Chondrocyte (in vitro differentiated cells): ENCODE measurements around the gene NXPE4. TPM values are rescaled to one million over a fixed set of nuclear protein-coding genes. Genes with fewer than 3 reads are reported as not detected.
"Not testable (repeated sequence)": the region's sequence is repeated elsewhere in the genome, so short reads cannot be mapped to it uniquely, and the experiment has no call there.

Experiments used
- DNase-seq: peaks from one replicate; pipeline ENCODE4 v3.0.0; 2021; ENCODE audit warnings: mixed read lengths, low spot score
- H3K27ac Mint-ChIP-seq: one replicate; pipeline ENCODE4 v1.8.0; 2021; ENCODE audit warnings: mild to moderate bottlenecking, moderate library complexity, mixed read lengths; ENCODE audit not compliant: unreplicated experiment
- H3K27me3 Mint-ChIP-seq: 2 replicates; pipeline ENCODE4 v1.8.0; 2021; ENCODE audit warnings: low read depth, mixed read lengths
- H3K36me3 Mint-ChIP-seq: 2 replicates; pipeline ENCODE4 v1.8.0; 2021; ENCODE audit warnings: low read depth, mixed read lengths
- H3K4me1 Mint-ChIP-seq: 2 replicates; pipeline ENCODE4 v1.8.0; 2021; ENCODE audit warnings: low read depth, mild to moderate bottlenecking, mixed read lengths
- H3K4me3 Mint-ChIP-seq: one replicate; pipeline ENCODE4 v1.8.0; 2021; ENCODE audit warnings: mild to moderate bottlenecking, moderate library complexity, mixed read lengths; ENCODE audit not compliant: unreplicated experiment
- H3K9me3 Mint-ChIP-seq: 2 replicates; pipeline ENCODE4 v1.8.0; 2021; ENCODE audit warnings: low read depth, mixed read lengths
- total RNA-seq: library from RNA; stranded (reverse); gene quantifications from 3 replicates; pipeline ENCODE4 v1.2.1, GENCODE V29; 2021
- TF ChIP-seq, protein P1 (sequence below): fragments of 200-600 bp; sonication (generic); IDR thresholded peaks from 2 replicates; pipeline ENCODE4 v1.5.0; 2021; ENCODE audit warnings: antibody characterized with exemption, mild to moderate bottlenecking, moderate library complexity

Gene NXPE4
- total RNA-seq, 1 donor from 2014 or later, result not detected

- no peaks in the 10 kb centered on the region for H3K27me3 Mint-ChIP-seq
- TF ChIP-seq, protein P1, sequence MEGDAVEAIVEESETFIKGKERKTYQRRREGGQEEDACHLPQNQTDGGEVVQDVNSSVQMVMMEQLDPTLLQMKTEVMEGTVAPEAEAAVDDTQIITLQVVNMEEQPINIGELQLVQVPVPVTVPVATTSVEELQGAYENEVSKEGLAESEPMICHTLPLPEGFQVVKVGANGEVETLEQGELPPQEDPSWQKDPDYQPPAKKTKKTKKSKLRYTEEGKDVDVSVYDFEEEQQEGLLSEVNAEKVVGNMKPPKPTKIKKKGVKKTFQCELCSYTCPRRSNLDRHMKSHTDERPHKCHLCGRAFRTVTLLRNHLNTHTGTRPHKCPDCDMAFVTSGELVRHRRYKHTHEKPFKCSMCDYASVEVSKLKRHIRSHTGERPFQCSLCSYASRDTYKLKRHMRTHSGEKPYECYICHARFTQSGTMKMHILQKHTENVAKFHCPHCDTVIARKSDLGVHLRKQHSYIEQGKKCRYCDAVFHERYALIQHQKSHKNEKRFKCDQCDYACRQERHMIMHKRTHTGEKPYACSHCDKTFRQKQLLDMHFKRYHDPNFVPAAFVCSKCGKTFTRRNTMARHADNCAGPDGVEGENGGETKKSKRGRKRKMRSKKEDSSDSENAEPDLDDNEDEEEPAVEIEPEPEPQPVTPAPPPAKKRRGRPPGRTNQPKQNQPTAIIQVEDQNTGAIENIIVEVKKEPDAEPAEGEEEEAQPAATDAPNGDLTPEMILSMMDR, result no peak
- no peak overlapping the region for H3K27ac Mint-ChIP-seq
- no peak overlapping the region for H3K4me3 Mint-ChIP-seq
- no peaks in the 10 kb centered on the region for H3K4me1 Mint-ChIP-seq
- peaks cover 12% of the 10 kb centered on the region for H3K9me3 Mint-ChIP-seq
- H3K36me3 Mint-ChIP-seq, result no peaks in the 10 kb centered on the region
- no peak for DNase-seq
Observed at GRCh38 chr11:114607753-114608459, 12.3 kb upstream of the NXPE4 start.

- H3K4me3 Mint-ChIP-seq, H3K9me3 Mint-ChIP-seq, H3K27ac Mint-ChIP-seq, H3K27me3 Mint-ChIP-seq, H3K4me1 Mint-ChIP-seq, DNase-seq, H3K36me3 Mint-ChIP-seq: not testable (repeated sequence)
Observed at GRCh38 chr11:114606802-114607075, 11.2 kb upstream of the NXPE4 start.

DNA sequence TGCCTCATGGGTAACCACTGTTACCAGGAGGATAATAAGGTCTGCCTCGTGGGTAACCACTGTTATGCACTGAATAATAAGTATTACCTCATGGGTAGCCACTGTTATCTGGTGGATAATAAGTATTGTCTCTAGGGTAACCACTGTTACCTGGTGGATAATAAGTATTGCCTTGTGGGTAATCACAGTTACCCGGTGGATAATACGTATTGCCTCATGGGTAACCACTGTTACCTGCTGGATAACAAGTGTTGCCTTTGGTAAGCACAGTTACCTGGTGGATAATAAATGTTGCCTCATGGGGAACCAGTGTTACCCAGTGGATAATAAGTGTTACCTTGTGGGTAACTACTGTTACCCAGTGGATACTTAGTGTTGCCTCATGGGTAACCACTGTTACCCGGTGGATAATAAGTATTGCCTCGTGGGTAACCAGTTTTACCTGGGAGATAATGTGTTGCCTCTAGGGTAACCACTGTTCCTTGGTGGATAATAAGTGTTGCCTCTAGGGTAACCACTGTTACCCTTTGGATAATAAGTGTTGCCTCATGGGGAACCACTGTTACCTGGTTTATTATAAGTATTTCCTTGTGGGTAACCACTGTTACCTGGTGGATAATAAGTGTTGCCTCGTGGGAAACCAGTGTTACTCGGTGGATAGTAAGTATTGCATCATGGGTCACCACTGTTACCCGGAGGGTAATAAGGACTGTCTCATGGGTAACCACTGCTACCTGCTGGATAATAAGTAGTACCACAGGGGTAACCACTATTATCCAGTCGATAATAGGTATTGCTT is 10.6 kb upstream of the NXPE4 start:
- H3K27ac Mint-ChIP-seq, result no peak overlapping the region
- H3K36me3 Mint-ChIP-seq, result no peaks in the 10 kb centered on the region
- DNase-seq, result no peak
- no peaks in the 10 kb centered on the region for H3K4me1 Mint-ChIP-seq
- H3K27me3 Mint-ChIP-seq, result no peaks in the 10 kb centered on the region
- TF ChIP-seq, protein P1, result peak; percentile 15
- H3K9me3 Mint-ChIP-seq, result peaks cover 9% of the 10 kb centered on the region
- H3K4me3 Mint-ChIP-seq, result no peak overlapping the region

DNA sequence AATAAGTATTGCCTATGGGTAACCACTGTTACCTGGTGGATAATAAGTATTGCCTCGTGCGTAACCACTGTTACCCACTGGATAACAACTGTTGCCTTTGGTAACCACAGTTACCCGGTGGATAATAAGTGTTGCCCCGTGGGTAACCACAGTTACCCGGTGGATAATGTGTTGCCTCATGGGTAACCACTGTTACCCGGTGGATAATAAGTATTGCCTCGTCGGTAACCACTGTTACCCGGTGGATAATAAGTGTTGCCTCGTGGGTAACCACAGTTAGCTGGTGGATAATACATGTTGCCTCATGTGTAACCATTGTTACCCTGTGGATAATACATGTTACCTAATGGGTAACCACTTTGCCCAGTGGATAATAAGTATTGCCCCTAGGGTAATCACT is 9.8 kb upstream of the NXPE4 start:
- TF ChIP-seq, protein P1, result no peak
- Mint-ChIP-seq H3K9me3 (peaks cover 6% of the 10 kb centered on the region), H3K27ac (no peak overlapping the region), H3K4me3 (no peak overlapping the region), H3K36me3 (no peaks in the 10 kb centered on the region), H3K27me3 (no peaks in the 10 kb centered on the region), H3K4me1 (no peaks in the 10 kb centered on the region)
- DNase-seq, result no peak

DNA sequence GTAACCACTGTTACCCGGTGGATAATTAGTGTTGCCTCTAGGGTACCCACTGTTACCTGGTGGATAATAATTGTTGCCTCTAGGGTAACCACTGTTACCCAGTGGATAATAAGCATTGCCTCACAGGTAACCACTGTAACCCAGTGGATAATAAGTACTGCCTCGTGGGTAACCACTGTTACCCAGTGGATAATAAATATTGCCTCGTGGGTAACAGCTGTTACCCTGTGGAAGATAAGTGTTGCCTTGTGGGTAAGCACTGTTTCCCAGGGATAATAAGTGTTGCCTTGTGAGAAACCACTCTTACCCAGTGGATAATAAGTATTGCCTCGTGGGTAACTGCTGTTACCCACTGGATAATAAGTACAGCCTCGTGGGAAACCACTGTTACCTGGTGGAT is 9.3 kb upstream of the NXPE4 start:
- TF ChIP-seq, protein P1, result no peak
- no peak for DNase-seq
- peaks cover 6% of the 10 kb centered on the region for H3K9me3 Mint-ChIP-seq
- no peak overlapping the region for H3K4me3 Mint-ChIP-seq
- H3K27me3 Mint-ChIP-seq, result no peaks in the 10 kb centered on the region
- no peaks in the 10 kb centered on the region for H3K4me1 Mint-ChIP-seq
- H3K36me3 Mint-ChIP-seq, result no peaks in the 10 kb centered on the region
- no peak overlapping the region for H3K27ac Mint-ChIP-seq
